HepG2 (cell line): Measurements from ENCODE around the gene C2orf81. TPM values are rescaled to one million over a fixed set of nuclear protein-coding genes. Genes with fewer than 3 reads are reported as not detected.

Experiments
- FOXA1 ChIP-seq, 2 experiments: fragments of 450-650 bp in 1 of 2; sonication (generic) in 1 of 2; formaldehyde crosslinking in 1 of 2; IDR thresholded peaks; 2 replicates each; pipeline versions ENCODE4 v1.4.0 to v1.6.1; 2016 to 2020; ENCODE audit warnings: missing genetic modification reagents in 1 of 2
- KDM5B ChIP-seq: sonication (generic); formaldehyde crosslinking; IDR thresholded peaks from 2 replicates; pipeline ENCODE4 v1.4.0; 2020; ENCODE audit warnings: missing genetic modification reagents, mild to moderate bottlenecking, borderline replicate concordance
- LCORL ChIP-seq, 2 experiments: fragments of 450-650 bp in 1 of 2; sonication (generic) in 1 of 2; formaldehyde crosslinking in 1 of 2; IDR thresholded peaks; 2 replicates each; pipeline versions ENCODE4 v1.5.0 to v1.6.1; 2017 to 2020; ENCODE audit warnings: antibody characterized with exemption in 1 of 2, missing genetic modification reagents in 1 of 2
- MAFG ChIP-seq: sonication (generic); formaldehyde crosslinking; IDR thresholded peaks from 2 replicates; pipeline ENCODE4 v1.5.1; 2020; ENCODE audit warnings: mild to moderate bottlenecking, missing genetic modification reagents
- MEIS1 ChIP-seq: sonication (generic); formaldehyde crosslinking; IDR thresholded peaks from 2 replicates; pipeline ENCODE4 v1.9.0; 2021; ENCODE audit warnings: mild to moderate bottlenecking, missing genetic modification reagents, moderate library complexity, borderline replicate concordance
- PHF20 ChIP-seq: sonication (generic); formaldehyde crosslinking; IDR thresholded peaks from 2 replicates; pipeline ENCODE4 v1.5.0; 2020; ENCODE audit warnings: mild to moderate bottlenecking, missing genetic modification reagents
- PHF8 ChIP-seq: sonication (generic); formaldehyde crosslinking; IDR thresholded peaks from 2 replicates; pipeline ENCODE4 v1.5.0; 2020; ENCODE audit warnings: missing genetic modification reagents
- TCF12 ChIP-seq, 2 experiments: fragments of 450-650 bp in 1 of 2; sonication (generic) in 1 of 2; formaldehyde crosslinking in 1 of 2; IDR thresholded peaks; 2 replicates each; pipeline versions ENCODE4 v1.6.1 to v1.8.0; 2017 to 2022; ENCODE audit warnings: antibody characterized with exemption in 1 of 2, mild to moderate bottlenecking in 1 of 2, missing genetic modification reagents in 1 of 2, moderate library complexity in 1 of 2
- ZNF350 ChIP-seq: sonication (generic); formaldehyde crosslinking; IDR thresholded peaks from 2 replicates; pipeline ENCODE4 v1.4.0; 2020; ENCODE audit warnings: mild to moderate bottlenecking, low read depth, missing genetic modification reagents, borderline replicate concordance
- ZNF563 ChIP-seq: sonication (generic); formaldehyde crosslinking; IDR thresholded peaks from 2 replicates; pipeline ENCODE4 v1.8.0; 2022; ENCODE audit warnings: mild to moderate bottlenecking, moderate library complexity, missing genetic modification reagents
- polyA plus RNA-seq, 8 experiments: library from polyadenylated mRNA; depleted of rRNA in 3 of 8; stranded (reverse) in 7 of 8; unstranded in 1 of 8; fragments of >200 nt; fragmentation: Illumina TruSeq in 4 of 8; extraction: Trizol in 4 of 8; gene quantifications; 2 replicates each; pipeline versions ENCODE4 v1.2.1 to v1.2.3, GENCODE V29; 2011 to 2016; ENCODE audit warnings: low read depth in 4 of 8, missing spikeins in 1 of 8, mixed read lengths in 1 of 8; ENCODE audit not compliant: insufficient read depth in 1 of 8
- total RNA-seq, 5 experiments: library from RNA; depleted of rRNA; stranded (reverse); fragments of >200 nt; fragmentation: Illumina TruSeq; extraction: Trizol; gene quantifications; 2 replicates each; pipeline ENCODE4 v1.2.3, GENCODE V29; 2016; ENCODE audit warnings: low read depth in 1 of 5
- TF ChIP-seq, protein P1 (sequence below): sonication (generic); formaldehyde crosslinking; conservative IDR thresholded peaks from 2 replicates; pipeline ENCODE4 v1.4.0; 2020; ENCODE audit warnings: missing genetic modification reagents
- TF ChIP-seq, protein P2 (sequence below): IDR thresholded peaks from 2 replicates; pipeline ENCODE4 v1.6.1; 2016; ENCODE audit warnings: low read depth, missing genetic modification reagents, missing compliant biosample characterization
- TF ChIP-seq, protein P3 (sequence below): sonication (generic); formaldehyde crosslinking; IDR thresholded peaks from 2 replicates; pipeline ENCODE4; 2020; ENCODE audit warnings: missing genetic modification reagents, mild to moderate bottlenecking, borderline replicate concordance
- TF ChIP-seq, protein P4 (sequence below): sonication (generic); formaldehyde crosslinking; IDR thresholded peaks from 2 replicates; pipeline ENCODE4 v1.4.0; 2020; ENCODE audit warnings: missing genetic modification reagents

The C2orf81 gene
- total and polyA plus RNA-seq, 2 of the 13 experiments (the other 11 are each of a cell fraction or from before 2014, with no cell fraction given), result 0.15 to 0.17 TPM

DNA sequence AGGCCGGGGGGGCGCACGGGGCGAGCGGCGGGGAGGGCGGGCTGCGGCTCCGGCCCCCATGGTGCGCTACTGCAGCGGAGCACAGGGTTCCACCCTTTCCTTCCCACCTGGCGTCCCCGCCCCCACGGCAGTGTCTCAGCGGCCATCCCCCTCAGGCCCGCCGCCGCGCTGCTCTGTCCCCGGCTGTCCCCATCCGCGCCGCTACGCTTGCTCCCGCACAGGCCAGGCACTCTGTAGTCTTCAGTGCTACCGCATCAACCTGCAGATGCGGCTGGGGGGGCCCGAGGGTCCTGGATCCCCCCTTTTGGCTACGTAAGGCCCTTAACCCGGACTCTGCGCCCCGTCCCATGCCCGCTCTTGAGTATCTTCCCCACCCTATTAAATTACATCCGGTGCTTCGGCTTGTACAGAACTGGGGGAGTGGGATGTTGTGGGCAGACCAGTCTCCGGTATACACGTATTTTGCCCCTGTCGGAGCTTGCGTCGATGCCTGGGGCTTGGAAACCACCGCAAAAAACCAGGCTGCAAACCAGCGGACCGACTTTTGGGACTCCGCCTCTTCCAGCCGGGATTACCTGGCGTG is 36.2 kb upstream of the C2orf81 start (continued):
- TF ChIP-seq, protein P1, sequence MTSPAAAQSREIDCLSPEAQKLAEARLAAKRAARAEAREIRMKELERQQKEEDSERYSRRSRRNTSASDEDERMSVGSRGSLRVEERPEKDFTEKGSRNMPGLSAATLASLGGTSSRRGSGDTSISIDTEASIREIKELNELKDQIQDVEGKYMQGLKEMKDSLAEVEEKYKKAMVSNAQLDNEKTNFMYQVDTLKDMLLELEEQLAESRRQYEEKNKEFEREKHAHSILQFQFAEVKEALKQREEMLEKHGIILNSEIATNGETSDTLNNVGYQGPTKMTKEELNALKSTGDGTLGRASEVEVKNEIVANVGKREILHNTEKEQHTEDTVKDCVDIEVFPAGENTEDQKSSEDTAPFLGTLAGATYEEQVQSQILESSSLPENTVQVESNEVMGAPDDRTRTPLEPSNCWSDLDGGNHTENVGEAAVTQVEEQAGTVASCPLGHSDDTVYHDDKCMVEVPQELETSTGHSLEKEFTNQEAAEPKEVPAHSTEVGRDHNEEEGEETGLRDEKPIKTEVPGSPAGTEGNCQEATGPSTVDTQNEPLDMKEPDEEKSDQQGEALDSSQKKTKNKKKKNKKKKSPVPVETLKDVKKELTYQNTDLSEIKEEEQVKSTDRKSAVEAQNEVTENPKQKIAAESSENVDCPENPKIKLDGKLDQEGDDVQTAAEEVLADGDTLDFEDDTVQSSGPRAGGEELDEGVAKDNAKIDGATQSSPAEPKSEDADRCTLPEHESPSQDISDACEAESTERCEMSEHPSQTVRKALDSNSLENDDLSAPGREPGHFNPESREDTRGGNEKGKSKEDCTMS (CRISPR knock-in tag), result no peak
- TF ChIP-seq MAFG (no peak), KDM5B (CRISPR knock-in tag) (peak; percentile 86; the same call in 1 of the 2 replicates), LCORL (IDR thresholded peaks at IDR 0.05) (0 out of 2 replicates have a peak, but pooled peaks have one; percentile 9), LCORL (CRISPR knock-in tag; IDR thresholded peaks at IDR 0.05) (peak; percentile 90), ZNF563 (CRISPR knock-in tag) (peak; percentile 91), PHF20 (CRISPR knock-in tag) (peak; percentile 52), MEIS1 (CRISPR knock-in tag) (peak; percentile 82; the same call in 1 of the 2 replicates), PHF8 (CRISPR knock-in tag) (peak; percentile 82), TCF12 (IDR thresholded peaks at IDR 0.05) (no peak), TCF12 (CRISPR knock-in tag; IDR thresholded peaks at IDR 0.05) (peak; percentile 57; the same call in 1 of the 2 replicates), ZNF350 (peak; percentile 84; the same call in 1 of the 2 replicates), FOXA1 (IDR thresholded peaks at IDR 0.05) (no peak), FOXA1 (CRISPR knock-in tag; IDR thresholded peaks at IDR 0.05) (peak; percentile 37; the same call in 1 of the 2 replicates)
- TF ChIP-seq, protein P2, sequence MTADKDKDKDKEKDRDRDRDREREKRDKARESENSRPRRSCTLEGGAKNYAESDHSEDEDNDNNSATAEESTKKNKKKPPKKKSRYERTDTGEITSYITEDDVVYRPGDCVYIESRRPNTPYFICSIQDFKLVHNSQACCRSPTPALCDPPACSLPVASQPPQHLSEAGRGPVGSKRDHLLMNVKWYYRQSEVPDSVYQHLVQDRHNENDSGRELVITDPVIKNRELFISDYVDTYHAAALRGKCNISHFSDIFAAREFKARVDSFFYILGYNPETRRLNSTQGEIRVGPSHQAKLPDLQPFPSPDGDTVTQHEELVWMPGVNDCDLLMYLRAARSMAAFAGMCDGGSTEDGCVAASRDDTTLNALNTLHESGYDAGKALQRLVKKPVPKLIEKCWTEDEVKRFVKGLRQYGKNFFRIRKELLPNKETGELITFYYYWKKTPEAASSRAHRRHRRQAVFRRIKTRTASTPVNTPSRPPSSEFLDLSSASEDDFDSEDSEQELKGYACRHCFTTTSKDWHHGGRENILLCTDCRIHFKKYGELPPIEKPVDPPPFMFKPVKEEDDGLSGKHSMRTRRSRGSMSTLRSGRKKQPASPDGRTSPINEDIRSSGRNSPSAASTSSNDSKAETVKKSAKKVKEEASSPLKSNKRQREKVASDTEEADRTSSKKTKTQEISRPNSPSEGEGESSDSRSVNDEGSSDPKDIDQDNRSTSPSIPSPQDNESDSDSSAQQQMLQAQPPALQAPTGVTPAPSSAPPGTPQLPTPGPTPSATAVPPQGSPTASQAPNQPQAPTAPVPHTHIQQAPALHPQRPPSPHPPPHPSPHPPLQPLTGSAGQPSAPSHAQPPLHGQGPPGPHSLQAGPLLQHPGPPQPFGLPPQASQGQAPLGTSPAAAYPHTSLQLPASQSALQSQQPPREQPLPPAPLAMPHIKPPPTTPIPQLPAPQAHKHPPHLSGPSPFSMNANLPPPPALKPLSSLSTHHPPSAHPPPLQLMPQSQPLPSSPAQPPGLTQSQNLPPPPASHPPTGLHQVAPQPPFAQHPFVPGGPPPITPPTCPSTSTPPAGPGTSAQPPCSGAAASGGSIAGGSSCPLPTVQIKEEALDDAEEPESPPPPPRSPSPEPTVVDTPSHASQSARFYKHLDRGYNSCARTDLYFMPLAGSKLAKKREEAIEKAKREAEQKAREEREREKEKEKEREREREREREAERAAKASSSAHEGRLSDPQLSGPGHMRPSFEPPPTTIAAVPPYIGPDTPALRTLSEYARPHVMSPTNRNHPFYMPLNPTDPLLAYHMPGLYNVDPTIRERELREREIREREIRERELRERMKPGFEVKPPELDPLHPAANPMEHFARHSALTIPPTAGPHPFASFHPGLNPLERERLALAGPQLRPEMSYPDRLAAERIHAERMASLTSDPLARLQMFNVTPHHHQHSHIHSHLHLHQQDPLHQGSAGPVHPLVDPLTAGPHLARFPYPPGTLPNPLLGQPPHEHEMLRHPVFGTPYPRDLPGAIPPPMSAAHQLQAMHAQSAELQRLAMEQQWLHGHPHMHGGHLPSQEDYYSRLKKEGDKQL (CRISPR knock-in tag), result no peak
- TF ChIP-seq, protein P3, sequence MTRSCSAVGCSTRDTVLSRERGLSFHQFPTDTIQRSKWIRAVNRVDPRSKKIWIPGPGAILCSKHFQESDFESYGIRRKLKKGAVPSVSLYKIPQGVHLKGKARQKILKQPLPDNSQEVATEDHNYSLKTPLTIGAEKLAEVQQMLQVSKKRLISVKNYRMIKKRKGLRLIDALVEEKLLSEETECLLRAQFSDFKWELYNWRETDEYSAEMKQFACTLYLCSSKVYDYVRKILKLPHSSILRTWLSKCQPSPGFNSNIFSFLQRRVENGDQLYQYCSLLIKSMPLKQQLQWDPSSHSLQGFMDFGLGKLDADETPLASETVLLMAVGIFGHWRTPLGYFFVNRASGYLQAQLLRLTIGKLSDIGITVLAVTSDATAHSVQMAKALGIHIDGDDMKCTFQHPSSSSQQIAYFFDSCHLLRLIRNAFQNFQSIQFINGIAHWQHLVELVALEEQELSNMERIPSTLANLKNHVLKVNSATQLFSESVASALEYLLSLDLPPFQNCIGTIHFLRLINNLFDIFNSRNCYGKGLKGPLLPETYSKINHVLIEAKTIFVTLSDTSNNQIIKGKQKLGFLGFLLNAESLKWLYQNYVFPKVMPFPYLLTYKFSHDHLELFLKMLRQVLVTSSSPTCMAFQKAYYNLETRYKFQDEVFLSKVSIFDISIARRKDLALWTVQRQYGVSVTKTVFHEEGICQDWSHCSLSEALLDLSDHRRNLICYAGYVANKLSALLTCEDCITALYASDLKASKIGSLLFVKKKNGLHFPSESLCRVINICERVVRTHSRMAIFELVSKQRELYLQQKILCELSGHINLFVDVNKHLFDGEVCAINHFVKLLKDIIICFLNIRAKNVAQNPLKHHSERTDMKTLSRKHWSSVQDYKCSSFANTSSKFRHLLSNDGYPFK (CRISPR knock-in tag), result no peak
- TF ChIP-seq, protein P4, sequence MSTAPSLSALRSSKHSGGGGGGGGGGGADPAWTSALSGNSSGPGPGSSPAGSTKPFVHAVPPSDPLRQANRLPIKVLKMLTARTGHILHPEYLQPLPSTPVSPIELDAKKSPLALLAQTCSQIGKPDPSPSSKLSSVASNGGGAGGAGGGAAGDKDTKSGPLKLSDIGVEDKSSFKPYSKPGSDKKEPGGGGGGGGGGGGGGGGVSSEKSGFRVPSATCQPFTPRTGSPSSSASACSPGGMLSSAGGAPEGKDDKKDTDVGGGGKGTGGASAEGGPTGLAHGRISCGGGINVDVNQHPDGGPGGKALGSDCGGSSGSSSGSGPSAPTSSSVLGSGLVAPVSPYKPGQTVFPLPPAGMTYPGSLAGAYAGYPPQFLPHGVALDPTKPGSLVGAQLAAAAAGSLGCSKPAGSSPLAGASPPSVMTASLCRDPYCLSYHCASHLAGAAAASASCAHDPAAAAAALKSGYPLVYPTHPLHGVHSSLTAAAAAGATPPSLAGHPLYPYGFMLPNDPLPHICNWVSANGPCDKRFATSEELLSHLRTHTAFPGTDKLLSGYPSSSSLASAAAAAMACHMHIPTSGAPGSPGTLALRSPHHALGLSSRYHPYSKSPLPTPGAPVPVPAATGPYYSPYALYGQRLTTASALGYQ (CRISPR knock-in tag), result peak; percentile 56; the same call in 1 of the 2 replicates
